ENCODE results near the gene PI4K2B.
"Not testable (repeated sequence)": the region's sequence is repeated elsewhere in the genome, so short reads cannot be mapped to it uniquely, and the experiment has no call there.

Gene PI4K2B

GRCh38 chr4:25239528-25239927, 5.7 kb downstream of the PI4K2B start:
- not testable (repeated sequence) for H3K4me3 ChIP-seq
- H3K27ac ChIP-seq, result peak overlapping the region in 3 of 21 experiments; percentile 5 to 26 (median 24)

- H3K27ac ChIP-seq, H3K4me3 ChIP-seq: not testable (repeated sequence)
These were observed 6.9 kb downstream of the PI4K2B start for GRCh38 chr4:25240754-25241210.

- H3K27ac ChIP-seq, H3K4me3 ChIP-seq: not testable (repeated sequence)
These were observed 8.4 kb downstream of the PI4K2B start for GRCh38 chr4:25242195-25242594.

GRCh38 chr4:25245181-25245580, 11.3 kb downstream of the PI4K2B start:
- Histone ChIP-seq H3K4me3 (no peak overlapping the region), H3K27ac (no peak overlapping the region)

GRCh38 chr4:25246680-25247611, 13.1 kb downstream of the PI4K2B start:
- Histone ChIP-seq H3K27ac (no peak overlapping the region), H3K4me3 (no peak overlapping the region)

GRCh38 chr4:25248875-25249274, 15.0 kb downstream of the PI4K2B start:
- not testable (repeated sequence) for H3K27ac ChIP-seq, H3K4me3 ChIP-seq

GRCh38 chr4:25249494-25249893, 15.7 kb downstream of the PI4K2B start:
- H3K4me3 ChIP-seq, H3K27ac ChIP-seq: not testable (repeated sequence)

GRCh38 chr4:25252230-25253070, 18.6 kb downstream of the PI4K2B start:
- Histone ChIP-seq H3K4me3 (no peak overlapping the region), H3K27ac (no peak overlapping the region)

- H3K27ac ChIP-seq, result no peak overlapping the region
- no peak overlapping the region for H3K4me3 ChIP-seq
These were observed 19.2 kb downstream of the PI4K2B start for GRCh38 chr4:25253071-25253445.

- not testable (repeated sequence) for H3K4me3 ChIP-seq, H3K27ac ChIP-seq
These were observed 20.0 kb downstream of the PI4K2B start for GRCh38 chr4:25253786-25254185.

GRCh38 chr4:25258980-25259578, 25.2 kb downstream of the PI4K2B start:
- no peak overlapping the region for H3K4me3 ChIP-seq
- H3K27ac ChIP-seq, result no peak overlapping the region

GRCh38 chr4:25271866-25272265, 38.0 kb downstream of the PI4K2B start:
- H3K27ac ChIP-seq, result no peak overlapping the region
- H3K4me3 ChIP-seq, result no peak overlapping the region

- no peak overlapping the region for H3K27ac ChIP-seq
- H3K4me3 ChIP-seq, result no peak overlapping the region
These were observed 46.4 kb downstream of the PI4K2B start for GRCh38 chr4:25280210-25280609.

GRCh38 chr4:25283948-25284347, 50.1 kb downstream of the PI4K2B start:
- Histone ChIP-seq H3K27ac (no peak overlapping the region), H3K4me3 (no peak overlapping the region)

GRCh38 chr4:25284466-25284865, 50.6 kb downstream of the PI4K2B start:
- Histone ChIP-seq H3K4me3 (no peak overlapping the region), H3K27ac (no peak overlapping the region)

GRCh38 chr4:25290490-25291067, 56.7 kb downstream of the PI4K2B start:
- Histone ChIP-seq H3K27ac (no peak overlapping the region), H3K4me3 (no peak overlapping the region)

GRCh38 chr4:25291158-25291733, 57.4 kb downstream of the PI4K2B start:
- no peak overlapping the region for H3K27ac ChIP-seq
- H3K4me3 ChIP-seq, result no peak overlapping the region

GRCh38 chr4:25297528-25298242, 63.9 kb downstream of the PI4K2B start:
- no peak overlapping the region for H3K27ac ChIP-seq
- H3K4me3 ChIP-seq, result no peak overlapping the region

Data from skin epidermis (tissue), 12 donors.